Measurements from ENCODE around the gene PCBD2.

Gene PCBD2

DNA sequence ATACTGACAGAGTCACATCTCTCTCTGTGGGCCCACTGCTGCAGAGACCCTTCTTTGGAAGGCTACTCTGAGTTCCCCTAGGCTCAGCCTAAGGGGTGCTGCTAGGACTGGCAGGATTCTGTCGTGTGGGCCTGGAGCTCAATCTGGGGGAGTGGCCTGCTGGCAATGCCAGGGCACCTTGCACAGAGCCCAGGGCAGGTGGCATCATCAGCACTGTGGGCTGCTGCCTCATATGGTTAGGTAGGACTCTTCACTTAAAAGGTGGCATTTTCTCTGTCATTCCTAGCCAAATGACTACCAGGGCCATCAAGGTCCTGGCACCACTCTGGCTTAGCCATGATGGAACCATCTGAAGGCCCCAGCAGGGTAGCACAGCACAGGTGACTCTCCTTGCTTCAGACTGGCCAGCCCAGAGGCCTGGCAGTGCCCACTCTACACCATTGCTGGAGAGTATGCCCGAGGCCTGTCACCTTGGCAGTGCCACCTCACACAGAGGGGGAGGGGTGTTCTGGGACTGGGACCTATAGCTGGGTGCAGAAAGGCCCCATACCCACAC, 107.2 kb downstream of the PCBD2 start:
- FAIRE-seq (no peak), DNase-seq (ENCODE audit: insufficient read length, low spot score) (peak; percentile 3)
- TF ChIP-seq, protein P1, sequence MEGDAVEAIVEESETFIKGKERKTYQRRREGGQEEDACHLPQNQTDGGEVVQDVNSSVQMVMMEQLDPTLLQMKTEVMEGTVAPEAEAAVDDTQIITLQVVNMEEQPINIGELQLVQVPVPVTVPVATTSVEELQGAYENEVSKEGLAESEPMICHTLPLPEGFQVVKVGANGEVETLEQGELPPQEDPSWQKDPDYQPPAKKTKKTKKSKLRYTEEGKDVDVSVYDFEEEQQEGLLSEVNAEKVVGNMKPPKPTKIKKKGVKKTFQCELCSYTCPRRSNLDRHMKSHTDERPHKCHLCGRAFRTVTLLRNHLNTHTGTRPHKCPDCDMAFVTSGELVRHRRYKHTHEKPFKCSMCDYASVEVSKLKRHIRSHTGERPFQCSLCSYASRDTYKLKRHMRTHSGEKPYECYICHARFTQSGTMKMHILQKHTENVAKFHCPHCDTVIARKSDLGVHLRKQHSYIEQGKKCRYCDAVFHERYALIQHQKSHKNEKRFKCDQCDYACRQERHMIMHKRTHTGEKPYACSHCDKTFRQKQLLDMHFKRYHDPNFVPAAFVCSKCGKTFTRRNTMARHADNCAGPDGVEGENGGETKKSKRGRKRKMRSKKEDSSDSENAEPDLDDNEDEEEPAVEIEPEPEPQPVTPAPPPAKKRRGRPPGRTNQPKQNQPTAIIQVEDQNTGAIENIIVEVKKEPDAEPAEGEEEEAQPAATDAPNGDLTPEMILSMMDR (IDR thresholded peaks at IDR 0.05; ENCODE audit: insufficient read depth, missing control alignments), result no peak

Measured in D721Med (cell line).